Suprapubic skin (tissue), 4 donors: Measurements from ENCODE around the gene MYO6.

Experiments
- EP300 ChIP-seq: sonication (generic); formaldehyde crosslinking; IDR thresholded peaks from one replicate; pipeline ENCODE4 v1.6.1; 2017; ENCODE audit warnings: antibody characterized with exemption
- POLR2A ChIP-seq, 2 donors: fragments of 450-650 bp; IDR thresholded peaks; one replicate each; pipeline ENCODE4 v1.6.1; 2017; ENCODE audit warnings: antibody characterized with exemption in 2 of 2, mild to moderate bottlenecking in 2 of 2, moderate library complexity in 2 of 2
- POLR2AphosphoS5 ChIP-seq, 3 donors: sonication (generic); formaldehyde crosslinking; IDR thresholded peaks; one replicate each; pipeline ENCODE4 v1.6.1; 2017; ENCODE audit warnings: antibody characterized with exemption in 3 of 3
- TF ChIP-seq, protein P1 (sequence below), 2 donors: fragments of 200-600 bp in 1 of 2; fragments of 450-650 bp in 1 of 2; sonication (generic) in 1 of 2; IDR thresholded peaks; one replicate each; pipeline ENCODE4 v1.5.1; 2016 to 2019; ENCODE audit warnings: antibody characterized with exemption in 2 of 2, mild to moderate bottlenecking in 1 of 2, moderate library complexity in 1 of 2

DNA sequence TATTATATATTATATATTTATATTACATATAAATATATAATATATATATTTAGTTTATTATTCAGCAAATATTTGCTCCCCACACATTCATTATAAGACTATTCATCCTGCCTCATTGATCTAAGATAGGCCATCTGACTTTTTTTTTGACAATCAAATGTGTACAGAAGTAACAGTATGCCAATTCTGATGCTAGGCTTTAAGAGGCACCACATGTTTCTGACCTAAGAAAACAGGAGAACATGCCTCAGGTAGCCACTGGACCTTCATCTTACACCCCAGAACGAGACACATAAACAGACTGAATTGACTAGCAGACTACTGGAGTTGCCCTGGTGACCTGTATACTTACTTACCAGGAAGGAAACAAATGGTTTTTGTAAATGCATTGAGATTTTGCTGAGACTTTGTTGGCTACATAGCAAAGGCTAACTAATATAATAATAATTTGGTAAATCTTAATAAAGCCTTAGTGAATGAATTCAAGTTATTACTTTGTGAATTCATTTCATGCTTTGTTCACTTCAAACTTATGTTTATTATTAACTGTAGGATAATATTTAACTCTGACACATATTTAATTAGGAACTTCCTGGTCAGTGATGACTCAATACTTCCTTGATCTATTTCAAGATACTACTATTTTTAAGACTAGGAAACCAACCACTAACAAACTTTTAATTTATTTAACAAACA lies 13.4 kb upstream of the MYO6 start:
- TF ChIP-seq, protein P1, sequence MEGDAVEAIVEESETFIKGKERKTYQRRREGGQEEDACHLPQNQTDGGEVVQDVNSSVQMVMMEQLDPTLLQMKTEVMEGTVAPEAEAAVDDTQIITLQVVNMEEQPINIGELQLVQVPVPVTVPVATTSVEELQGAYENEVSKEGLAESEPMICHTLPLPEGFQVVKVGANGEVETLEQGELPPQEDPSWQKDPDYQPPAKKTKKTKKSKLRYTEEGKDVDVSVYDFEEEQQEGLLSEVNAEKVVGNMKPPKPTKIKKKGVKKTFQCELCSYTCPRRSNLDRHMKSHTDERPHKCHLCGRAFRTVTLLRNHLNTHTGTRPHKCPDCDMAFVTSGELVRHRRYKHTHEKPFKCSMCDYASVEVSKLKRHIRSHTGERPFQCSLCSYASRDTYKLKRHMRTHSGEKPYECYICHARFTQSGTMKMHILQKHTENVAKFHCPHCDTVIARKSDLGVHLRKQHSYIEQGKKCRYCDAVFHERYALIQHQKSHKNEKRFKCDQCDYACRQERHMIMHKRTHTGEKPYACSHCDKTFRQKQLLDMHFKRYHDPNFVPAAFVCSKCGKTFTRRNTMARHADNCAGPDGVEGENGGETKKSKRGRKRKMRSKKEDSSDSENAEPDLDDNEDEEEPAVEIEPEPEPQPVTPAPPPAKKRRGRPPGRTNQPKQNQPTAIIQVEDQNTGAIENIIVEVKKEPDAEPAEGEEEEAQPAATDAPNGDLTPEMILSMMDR (IDR thresholded peaks at IDR 0.05), result no peak
- TF ChIP-seq POLR2A (IDR thresholded peaks at IDR 0.05) (no peak), EP300 (no peak), POLR2AphosphoS5 (IDR thresholded peaks at IDR 0.05) (no peak)
